ENCODE results near the gene FBXO3. TPM values are rescaled to one million over a fixed set of nuclear protein-coding genes. Genes with fewer than 3 reads are reported as not detected.
A peak's percentile ranks its signal among the peaks of the same experiment; 100 is the strongest.

Gene FBXO3
- total RNA-seq, 1 experiment from 2014 or later = 29.6 TPM

DNA sequence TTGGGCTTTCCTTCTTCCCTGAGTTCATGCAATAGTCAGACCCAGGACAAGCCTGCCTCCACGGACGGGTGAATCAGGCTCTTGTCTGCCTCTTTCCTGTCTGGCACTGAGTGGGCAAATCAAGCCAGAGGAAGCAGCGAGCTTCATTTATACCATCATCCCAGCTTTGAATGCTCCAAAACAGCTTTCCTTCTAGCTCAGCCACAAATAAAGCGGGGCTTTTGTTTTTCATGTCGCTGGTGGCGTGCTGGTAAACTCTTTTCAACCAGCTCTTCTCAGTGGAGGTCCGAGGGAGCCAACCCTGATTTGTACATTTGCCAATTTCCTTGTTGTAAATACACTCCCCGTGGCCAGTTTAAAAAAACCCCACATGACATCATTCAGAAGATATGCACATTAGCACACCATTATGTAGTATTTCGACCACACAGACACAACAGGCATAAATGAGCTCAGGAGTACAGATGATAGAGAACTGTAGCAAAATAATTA is 82.3 kb downstream of the FBXO3 start:
- DNase-seq = no peak
- Histone ChIP-seq H3K9me3 (0 out of 2 replicates have a peak, but pooled peaks cover 3% of the 10 kb centered on the region), H3K36me3 (ENCODE audit: control insufficient read depth, insufficient read depth, low read length) (no peaks in the 10 kb centered on the region), H3K4me3 (ENCODE audit: low read depth, low read length) (no peak overlapping the region), H3K27me3 (replicated peaks; ENCODE audit: control insufficient read depth, insufficient read depth, low read length) (no peaks in the 10 kb centered on the region), H3K4me1 (peaks cover 14% of the 10 kb centered on the region)
- Mint-ChIP-seq H3K36me3 (ENCODE audit: insufficient read depth, unreplicated experiment) (no peaks in the 10 kb centered on the region), H3K27me3 (ENCODE audit: insufficient read depth, unreplicated experiment) (no peaks in the 10 kb centered on the region), H3K4me3 (ENCODE audit: unreplicated experiment) (no peak overlapping the region), H3K27ac (ENCODE audit: unreplicated experiment) (no peak overlapping the region), H3K4me1 (ENCODE audit: low read depth, unreplicated experiment) (peaks cover 13% of the 10 kb centered on the region), H3K9me3 (ENCODE audit: unreplicated experiment) (no peaks in the 10 kb centered on the region)
- ChIA-PET CTCF (interaction anchor here (0.7 to 1.2 kb wide), 2 partner anchors 330 to 812 kb away, joined by 3 read pairs; no protein-coding TSS in a partner anchor), POLR2A (interaction anchor here (0.9 kb wide), 1 partner anchor 44 kb away, joined by 3 read pairs; the partner anchor contains the start of gene CD59)
- intact Hi-C loops (cut with micrococcal nuclease; ENCODE audit: unreplicated experiment) = no loop called here
- BruUV-seq (replicated peaks) = no TSS peak
- TF ChIP-seq, protein P1, sequence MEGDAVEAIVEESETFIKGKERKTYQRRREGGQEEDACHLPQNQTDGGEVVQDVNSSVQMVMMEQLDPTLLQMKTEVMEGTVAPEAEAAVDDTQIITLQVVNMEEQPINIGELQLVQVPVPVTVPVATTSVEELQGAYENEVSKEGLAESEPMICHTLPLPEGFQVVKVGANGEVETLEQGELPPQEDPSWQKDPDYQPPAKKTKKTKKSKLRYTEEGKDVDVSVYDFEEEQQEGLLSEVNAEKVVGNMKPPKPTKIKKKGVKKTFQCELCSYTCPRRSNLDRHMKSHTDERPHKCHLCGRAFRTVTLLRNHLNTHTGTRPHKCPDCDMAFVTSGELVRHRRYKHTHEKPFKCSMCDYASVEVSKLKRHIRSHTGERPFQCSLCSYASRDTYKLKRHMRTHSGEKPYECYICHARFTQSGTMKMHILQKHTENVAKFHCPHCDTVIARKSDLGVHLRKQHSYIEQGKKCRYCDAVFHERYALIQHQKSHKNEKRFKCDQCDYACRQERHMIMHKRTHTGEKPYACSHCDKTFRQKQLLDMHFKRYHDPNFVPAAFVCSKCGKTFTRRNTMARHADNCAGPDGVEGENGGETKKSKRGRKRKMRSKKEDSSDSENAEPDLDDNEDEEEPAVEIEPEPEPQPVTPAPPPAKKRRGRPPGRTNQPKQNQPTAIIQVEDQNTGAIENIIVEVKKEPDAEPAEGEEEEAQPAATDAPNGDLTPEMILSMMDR (IDR thresholded peaks at IDR 0.05; ENCODE audit: insufficient read depth in 1 of 2, low read depth in 1 of 2, low read length in 1 of 2, severe bottlenecking in 1 of 2, unreplicated experiment in 1 of 2) = no peak

DNA sequence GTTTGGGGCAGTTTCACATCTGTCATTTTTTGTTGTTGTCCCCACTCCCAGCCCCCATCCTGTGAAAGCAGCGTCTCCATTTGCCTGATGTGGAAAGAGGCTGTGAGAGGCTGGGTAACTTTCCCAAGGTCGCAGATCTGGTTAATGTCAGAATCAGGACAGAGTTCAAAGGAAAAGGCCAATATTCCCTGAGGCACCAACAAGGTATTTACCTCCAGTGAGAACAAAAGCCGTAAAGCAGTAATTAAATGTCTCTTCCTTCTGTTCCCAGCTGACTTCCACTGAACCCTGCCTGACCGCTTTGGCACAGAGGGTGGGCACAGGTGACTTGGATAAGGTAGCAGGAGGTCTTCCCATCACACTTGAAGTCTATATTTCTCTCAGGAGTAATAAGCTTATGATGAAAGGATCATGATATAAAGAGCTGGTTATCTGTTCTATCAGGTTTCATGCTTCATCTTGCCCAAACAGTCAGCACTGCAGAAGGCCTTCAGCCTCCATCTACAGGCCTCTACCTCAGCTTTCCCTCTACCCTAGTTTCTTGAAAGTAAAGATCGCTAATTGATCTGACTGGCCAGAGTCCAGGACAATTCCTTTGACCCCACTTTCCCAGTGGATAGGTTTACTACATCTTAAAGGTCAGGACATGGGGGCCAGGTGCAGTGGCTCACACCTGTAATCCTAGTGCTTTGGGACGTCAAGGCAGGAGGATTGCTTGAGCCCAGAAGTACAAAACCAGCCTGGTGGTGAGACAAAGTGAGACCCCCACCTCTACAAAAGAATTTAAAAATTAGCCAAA is 83.1 kb downstream of the FBXO3 start:
- H3K27ac Mint-ChIP-seq (ENCODE audit: unreplicated experiment) = no peak overlapping the region
- H3K4me1 Mint-ChIP-seq (ENCODE audit: low read depth, unreplicated experiment) = peaks cover 13% of the 10 kb centered on the region

More for the DNA sequence above, 83.1 kb downstream of the FBXO3 start:
- peak in 1 of 2 experiments; percentile 28 for DNase-seq
- TF ChIP-seq, protein P1 (IDR thresholded peaks at IDR 0.05; ENCODE audit: insufficient read depth in 1 of 2, low read depth in 1 of 2, low read length in 1 of 2, severe bottlenecking in 1 of 2, unreplicated experiment in 1 of 2) = no peak
- H3K36me3 Mint-ChIP-seq (ENCODE audit: insufficient read depth, unreplicated experiment) = no peaks in the 10 kb centered on the region
- H3K27me3 ChIP-seq (replicated peaks; ENCODE audit: control insufficient read depth, insufficient read depth, low read length) = no peaks in the 10 kb centered on the region
- no peaks in the 10 kb centered on the region for H3K9me3 Mint-ChIP-seq (ENCODE audit: unreplicated experiment)
- H3K36me3 ChIP-seq (ENCODE audit: control insufficient read depth, insufficient read depth, low read length) = no peaks in the 10 kb centered on the region
- H3K4me1 ChIP-seq = peaks cover 14% of the 10 kb centered on the region
- 0 out of 2 replicates have a peak, but pooled peaks cover 3% of the 10 kb centered on the region for H3K9me3 ChIP-seq
- BruUV-seq (replicated peaks) = no TSS peak
- intact Hi-C loops (cut with micrococcal nuclease; ENCODE audit: unreplicated experiment) = no loop called here
- no peak overlapping the region for H3K4me3 ChIP-seq (ENCODE audit: low read depth, low read length)
- POLR2A ChIA-PET = no interaction called here
- H3K27me3 Mint-ChIP-seq (ENCODE audit: insufficient read depth, unreplicated experiment) = no peaks in the 10 kb centered on the region
- CTCF ChIA-PET = interaction anchor here (0.7 to 0.9 kb wide), 2 partner anchors 51 to 811 kb away, joined by 3 to 4 read pairs; no protein-coding TSS in a partner anchor
- H3K4me3 Mint-ChIP-seq (ENCODE audit: unreplicated experiment) = no peak overlapping the region

Other genes starting within 250 kb of the FBXO3 start
- not detected in 2 replicates for gene C11orf91, start 73.7 kb downstream of the FBXO3 start, total RNA-seq (2022)
- gene CD59, start 38.1 kb downstream of the FBXO3 start, total RNA-seq (2022) = 149 and 152 TPM in 2 replicates
- gene LMO2, start 117.6 kb upstream of the FBXO3 start, total RNA-seq (2022) = 0.29 TPM in 1 of 2 replicates, not detected in the other